CD4-positive, CD25-positive, alpha-beta regulatory T cell (primary cell): ENCODE results near the gene PSG5. TPM values are rescaled to one million over a fixed set of nuclear protein-coding genes. Genes with fewer than 3 reads are reported as not detected.
"Not testable (repeated sequence)": the region's sequence is repeated elsewhere in the genome, so short reads cannot be mapped to it uniquely, and the experiment has no call there.

ENCODE experiments used
- ATAC-seq, 2 donors: fragments of 150-1000 bp; cut with Tn5 transposase; one replicate each; pipeline ENCODE4 v1.10.0; 2021; ENCODE audit warnings: low read depth in 2 of 2, moderate number of reproducible peaks in 2 of 2, moderate library complexity in 1 of 2
- DNase-seq, 3 donors: peaks; one replicate each; pipeline versions ENCODE4 v3.0.0 to v3.0.0-alpha.2; 2012 to 2022; ENCODE audit warnings: mixed read lengths in 1 of 3
- H3K27ac ChIP-seq: one replicate; pipeline ENCODE4 v1.7.0; 2013; ENCODE audit warnings: mild to moderate bottlenecking, low read length; ENCODE audit not compliant: insufficient read depth, poor library complexity, severe bottlenecking
- H3K27me3 ChIP-seq: one replicate; pipeline ENCODE4 v1.7.0; 2013; ENCODE audit warnings: low read length; ENCODE audit not compliant: control insufficient read depth, insufficient read depth
- H3K36me3 ChIP-seq: one replicate; pipeline ENCODE4 v1.7.0; 2013; ENCODE audit warnings: mild to moderate bottlenecking, low read length, moderate library complexity; ENCODE audit not compliant: control insufficient read depth, insufficient read depth
- H3K4me1 ChIP-seq: 2 replicates; pipeline ENCODE4 v1.7.0; 2013; ENCODE audit warnings: mild to moderate bottlenecking, low read length; ENCODE audit not compliant: insufficient read depth, control insufficient read depth, poor library complexity, severe bottlenecking
- H3K4me3 ChIP-seq: one replicate; pipeline ENCODE4 v1.7.0; 2013; ENCODE audit warnings: low read depth, mild to moderate bottlenecking, low read length, moderate library complexity
- H3K9me3 ChIP-seq, 2 experiments: 1 replicate in 1 of 2; 2 replicates in 1 of 2; pipeline ENCODE4 v1.7.0; 2013; ENCODE audit warnings: low read length in 2 of 2, mild to moderate bottlenecking in 1 of 2, moderate library complexity in 1 of 2; ENCODE audit not compliant: control insufficient read depth in 2 of 2
- H3K27ac Mint-ChIP-seq, 3 donors: one replicate each; pipeline ENCODE4 v1.8.0; 2020 to 2022; ENCODE audit warnings: mild to moderate bottlenecking in 3 of 3, mixed read lengths in 3 of 3, moderate library complexity in 2 of 3
- H3K27me3 Mint-ChIP-seq: one replicate; pipeline ENCODE4 v1.8.0; 2022; ENCODE audit warnings: mild to moderate bottlenecking, mixed read lengths
- H3K36me3 Mint-ChIP-seq: one replicate; pipeline ENCODE4 v1.8.0; 2020; ENCODE audit warnings: mixed read lengths
- H3K4me1 Mint-ChIP-seq, 4 donors: one replicate each; pipeline ENCODE4 v1.8.0; 2020 to 2022; ENCODE audit warnings: mixed read lengths in 4 of 4, mild to moderate bottlenecking in 1 of 4
- H3K4me3 Mint-ChIP-seq, 4 donors: one replicate each; pipeline ENCODE4 v1.8.0; 2020 to 2022; ENCODE audit warnings: mild to moderate bottlenecking in 4 of 4, mixed read lengths in 4 of 4, moderate library complexity in 3 of 4
- H3K9me3 Mint-ChIP-seq, 7 donors: one replicate each; pipeline ENCODE4 v1.8.0; 2020 to 2022; ENCODE audit warnings: mixed read lengths in 7 of 7, mild to moderate bottlenecking in 3 of 7, moderate library complexity in 2 of 7
- polyA plus RNA-seq, 4 donors: library from polyadenylated mRNA; unstranded; fragments of 300-500 nt; fragmentation: Illumina TruSeq; gene quantifications; one replicate each; pipeline ENCODE4 v1.2.3, GENCODE V29; 2021
- total RNA-seq: library from RNA; stranded (reverse); gene quantifications from one replicate; pipeline ENCODE4 v1.2.3, GENCODE V29; 2022

Gene PSG5
- total and polyA plus RNA-seq, 5 donors from 2014 or later: not detected

- not testable (repeated sequence) for H3K4me3 Mint-ChIP-seq, H3K4me3 ChIP-seq, H3K27me3 Mint-ChIP-seq, H3K4me1 Mint-ChIP-seq, ATAC-seq, H3K27ac Mint-ChIP-seq, H3K4me1 ChIP-seq, H3K27me3 ChIP-seq, H3K9me3 ChIP-seq, H3K36me3 ChIP-seq, H3K9me3 Mint-ChIP-seq, H3K27ac ChIP-seq, DNase-seq, H3K36me3 Mint-ChIP-seq
Measured at GRCh38 chr19:43178577-43178976, 7.8 kb downstream of the PSG5 start.

GRCh38 chr19:43165906-43166305 lies 20.4 kb downstream of the PSG5 start:
- not testable (repeated sequence) for H3K4me3 Mint-ChIP-seq, H3K4me1 ChIP-seq, H3K27ac ChIP-seq, H3K36me3 Mint-ChIP-seq, DNase-seq, H3K4me3 ChIP-seq, H3K9me3 ChIP-seq, ATAC-seq, H3K9me3 Mint-ChIP-seq, H3K4me1 Mint-ChIP-seq, H3K27ac Mint-ChIP-seq, H3K36me3 ChIP-seq, H3K27me3 ChIP-seq
- H3K27me3 Mint-ChIP-seq: peaks cover 16% of the 10 kb centered on the region

- not testable (repeated sequence) for DNase-seq, H3K9me3 ChIP-seq, H3K9me3 Mint-ChIP-seq, H3K4me1 Mint-ChIP-seq, H3K27me3 ChIP-seq, H3K27ac ChIP-seq, ATAC-seq, H3K4me1 ChIP-seq, H3K4me3 Mint-ChIP-seq, H3K27ac Mint-ChIP-seq, H3K36me3 ChIP-seq, H3K36me3 Mint-ChIP-seq, H3K4me3 ChIP-seq
- H3K27me3 Mint-ChIP-seq: peaks cover 24% of the 10 kb centered on the region
Measured at GRCh38 chr19:43163135-43163534, 23.2 kb downstream of the PSG5 start.

GRCh38 chr19:43162261-43162660 lies 24.1 kb downstream of the PSG5 start:
- not testable (repeated sequence) for H3K4me1 ChIP-seq, H3K4me3 Mint-ChIP-seq, H3K9me3 ChIP-seq, H3K36me3 Mint-ChIP-seq, H3K4me1 Mint-ChIP-seq, DNase-seq, ATAC-seq, H3K4me3 ChIP-seq, H3K27me3 ChIP-seq, H3K27ac Mint-ChIP-seq, H3K36me3 ChIP-seq, H3K9me3 Mint-ChIP-seq, H3K27ac ChIP-seq
- peaks cover 24% of the 10 kb centered on the region for H3K27me3 Mint-ChIP-seq

GRCh38 chr19:43152214-43152613 lies 34.1 kb downstream of the PSG5 start:
- Mint-ChIP-seq H3K9me3 (peaks cover 0 to 5% (median 0%) of the 10 kb centered on the region in 7 donors), H3K27me3 (no peaks in the 10 kb centered on the region), H3K27ac (no peak overlapping the region), H3K36me3 (no peaks in the 10 kb centered on the region), H3K4me1 (peaks cover 0 to 4% (median 1%) of the 10 kb centered on the region in 4 donors), H3K4me3 (no peak overlapping the region)
- ATAC-seq (no peak), DNase-seq (no peak)
- no peaks in the 10 kb centered on the region for H3K9me3 ChIP-seq
- no peaks in the 10 kb centered on the region for H3K4me1 ChIP-seq
- no peak overlapping the region for H3K4me3 ChIP-seq
- H3K27ac ChIP-seq: no peak overlapping the region
- H3K36me3 ChIP-seq: no peaks in the 10 kb centered on the region
- H3K27me3 ChIP-seq: no peaks in the 10 kb centered on the region

- not testable (repeated sequence) for H3K9me3 Mint-ChIP-seq, H3K36me3 Mint-ChIP-seq, ATAC-seq
Measured at GRCh38 chr19:43149788-43150187, 36.5 kb downstream of the PSG5 start.

GRCh38 chr19:43148233-43148632 lies 38.1 kb downstream of the PSG5 start:
- no peaks in the 10 kb centered on the region for H3K4me1 ChIP-seq
- Mint-ChIP-seq H3K36me3 (no peaks in the 10 kb centered on the region), H3K4me1 (peaks cover 0 to 2% (median 0%) of the 10 kb centered on the region in 4 donors), H3K27me3 (no peaks in the 10 kb centered on the region), H3K9me3 (peaks cover 0 to 4% (median 3%) of the 10 kb centered on the region in 7 donors), H3K4me3 (no peak overlapping the region), H3K27ac (no peak overlapping the region)
- peak in 1 of 3 donors; percentile 2 for DNase-seq
- no peaks in the 10 kb centered on the region for H3K27me3 ChIP-seq
- no peaks in the 10 kb centered on the region for H3K9me3 ChIP-seq
- H3K27ac ChIP-seq: no peak overlapping the region
- ATAC-seq: no peak
- no peak overlapping the region for H3K4me3 ChIP-seq
- H3K36me3 ChIP-seq: no peaks in the 10 kb centered on the region

More at GRCh38 chr19:43149788-43150187, 36.5 kb downstream of the PSG5 start:
- H3K36me3 ChIP-seq, H3K27ac Mint-ChIP-seq, H3K27me3 Mint-ChIP-seq, H3K4me1 ChIP-seq, H3K4me1 Mint-ChIP-seq, H3K4me3 ChIP-seq, H3K4me3 Mint-ChIP-seq, DNase-seq, H3K27ac ChIP-seq, H3K27me3 ChIP-seq, H3K9me3 ChIP-seq: not testable (repeated sequence)

- peaks cover 0 to 11% (median 6%) of the 10 kb centered on the region in 7 donors for H3K9me3 Mint-ChIP-seq
- H3K4me3 Mint-ChIP-seq, H3K36me3 ChIP-seq, H3K27me3 ChIP-seq, H3K4me3 ChIP-seq, ATAC-seq, H3K27ac Mint-ChIP-seq, H3K9me3 ChIP-seq, H3K4me1 ChIP-seq, H3K4me1 Mint-ChIP-seq, H3K27me3 Mint-ChIP-seq, H3K36me3 Mint-ChIP-seq, DNase-seq, H3K27ac ChIP-seq: not testable (repeated sequence)
Measured at GRCh38 chr19:43141763-43142162, 44.6 kb downstream of the PSG5 start.
